GM04503 (cell line): Measurements from ENCODE around the gene FBN2.

Source experiments
- DNase-seq: peaks from one replicate; pipeline ENCODE4 v3.0.0-alpha.2; 2012; ENCODE audit warnings: low read depth

FBN2 gene

GRCh38 chr5:128252196-128252595 is 285.8 kb downstream of the FBN2 start:
- DNase-seq = no peak

GRCh38 chr5:128245974-128246373 is 292.1 kb downstream of the FBN2 start:
- DNase-seq = no peak

DNA sequence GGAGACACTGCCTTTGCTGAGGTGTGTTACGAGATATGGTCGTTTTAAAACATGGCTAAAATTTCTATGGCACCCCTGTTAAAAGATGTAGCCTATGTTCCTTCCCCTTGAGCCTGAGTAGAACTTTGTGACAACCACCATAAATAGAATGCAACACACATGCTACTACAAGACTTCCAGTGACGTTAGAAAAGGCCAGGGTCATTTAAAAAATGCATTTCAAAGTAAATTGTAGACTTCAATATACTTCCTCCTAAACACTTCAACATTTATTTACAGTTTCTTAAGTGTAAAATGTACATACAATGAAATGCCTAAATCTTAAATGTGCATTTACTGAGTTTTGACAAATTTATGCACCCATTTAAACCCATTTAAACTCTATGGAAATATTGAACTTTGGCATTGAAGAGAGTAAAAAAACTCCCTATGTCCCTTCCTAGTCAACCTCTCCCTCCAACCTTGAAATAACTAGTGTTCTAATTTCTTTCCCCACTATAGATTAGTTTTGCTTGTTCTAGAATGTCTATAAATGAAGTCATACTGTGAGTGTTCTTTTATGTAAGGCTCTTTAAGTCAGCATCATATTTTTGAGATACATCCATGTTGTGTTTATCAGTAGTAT is 294.0 kb downstream of the FBN2 start:
- DNase-seq = no peak

DNA sequence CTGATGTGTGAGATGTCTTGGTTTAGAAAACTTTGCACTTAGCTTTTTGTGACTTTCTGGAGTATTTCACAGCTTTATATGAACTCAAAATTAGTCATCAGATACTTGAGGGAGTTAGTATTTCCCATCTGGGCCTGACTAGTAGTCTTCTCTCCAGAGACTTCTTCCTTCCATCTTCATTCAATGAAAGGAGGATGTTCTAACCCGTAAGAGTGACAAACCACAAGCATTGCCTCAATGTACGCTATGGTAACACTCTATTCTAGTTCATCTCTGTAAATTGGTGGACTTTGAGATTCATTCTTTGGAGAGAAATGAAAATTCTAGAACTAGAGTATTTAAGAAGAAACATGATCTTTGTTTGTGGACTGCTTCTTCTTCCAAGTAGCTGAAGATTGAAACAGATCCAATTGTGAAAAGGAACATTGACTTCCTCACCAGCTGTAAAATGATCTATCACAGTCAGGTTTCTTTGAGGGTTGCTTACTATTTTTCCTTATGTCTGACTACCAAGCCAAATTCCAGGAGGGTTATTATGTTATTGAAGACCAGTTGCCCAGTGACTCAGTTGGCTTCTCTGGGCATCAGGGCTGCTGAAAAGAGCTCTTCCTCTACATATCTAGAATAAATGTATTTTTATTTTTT is 296.9 kb downstream of the FBN2 start:
- DNase-seq = no peak

DNA sequence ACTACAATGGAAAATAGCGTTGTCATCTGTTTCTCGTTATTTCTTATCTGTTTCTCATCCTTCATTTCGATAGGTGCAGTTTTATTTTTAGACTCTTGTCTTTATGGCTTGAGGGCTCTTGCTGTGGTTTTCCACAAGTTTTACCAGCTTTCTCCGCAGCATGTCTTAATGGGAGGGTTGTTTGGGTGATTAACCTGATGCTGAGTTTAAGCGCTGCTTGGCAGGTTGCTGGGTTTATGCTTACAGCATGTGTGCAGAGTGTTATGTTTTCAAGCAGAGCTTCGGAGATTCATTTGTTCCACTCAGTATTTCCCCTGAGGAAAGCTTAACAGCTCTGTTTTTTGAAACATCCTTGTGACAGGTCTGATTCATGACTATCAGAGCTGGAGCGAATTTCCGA is 300.5 kb downstream of the FBN2 start:
- DNase-seq = no peak

DNA sequence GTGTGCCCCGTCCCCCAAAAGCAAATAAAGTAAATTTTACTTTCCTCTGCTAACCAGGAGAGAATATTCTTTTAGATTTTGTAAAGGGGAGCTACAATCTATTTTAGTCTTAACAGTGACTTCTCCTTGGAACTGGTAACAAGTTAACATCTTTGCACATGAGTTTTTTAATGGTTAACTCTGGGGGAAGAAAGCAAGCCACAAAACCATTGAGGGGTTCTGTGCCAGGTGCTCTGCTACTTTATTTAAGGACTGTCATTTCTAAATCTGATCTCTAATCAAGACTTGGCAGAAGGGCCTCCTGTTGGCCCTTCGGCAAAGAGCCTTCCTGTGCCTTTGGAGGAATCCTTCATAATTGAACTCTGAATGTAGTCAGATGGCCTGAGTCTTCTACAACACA is 301.0 kb downstream of the FBN2 start:
- DNase-seq = no peak

GRCh38 chr5:128236334-128236733 is 301.7 kb downstream of the FBN2 start:
- no peak for DNase-seq

GRCh38 chr5:128234928-128235641 is 303.0 kb downstream of the FBN2 start:
- DNase-seq = no peak

DNA sequence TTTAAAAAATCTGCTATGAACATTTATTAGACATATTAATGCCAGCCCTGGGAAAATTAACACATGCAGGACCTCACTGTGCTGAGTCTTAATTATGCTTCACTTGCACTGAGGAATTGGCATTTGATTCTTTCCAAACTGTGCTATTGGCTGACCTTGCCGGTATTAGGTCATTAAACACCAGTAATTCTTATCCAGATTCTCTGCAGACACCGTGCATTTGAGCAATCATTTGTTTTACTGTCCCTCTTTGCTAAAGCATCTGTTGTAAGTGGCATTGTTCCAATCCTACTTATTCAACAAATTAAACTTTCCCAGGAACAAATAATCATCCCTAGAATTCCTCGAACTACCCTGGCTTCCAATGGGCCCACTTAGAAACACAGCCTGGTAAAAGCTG is 309.5 kb downstream of the FBN2 start:
- DNase-seq = no peak

DNA sequence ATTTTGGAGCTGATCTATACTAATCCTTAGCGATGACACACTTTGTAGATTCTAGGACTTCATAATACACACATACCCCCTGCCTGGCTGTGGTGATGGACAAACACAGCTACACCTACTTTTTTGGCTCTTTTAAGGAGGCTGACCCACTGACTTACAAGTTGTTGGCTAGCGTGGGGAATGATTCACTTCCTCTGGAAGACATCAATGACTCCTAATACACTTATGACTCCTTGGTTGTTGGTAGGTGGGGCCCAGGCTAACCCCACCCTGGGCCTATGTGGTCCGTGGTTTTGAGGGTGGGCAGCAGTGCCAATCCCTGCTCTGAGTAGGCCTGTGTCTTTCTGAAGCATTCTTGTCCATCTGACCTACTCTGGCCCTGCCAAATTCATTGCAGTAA is 310.0 kb downstream of the FBN2 start:
- DNase-seq = peak; percentile 14

- DNase-seq = no peak
Measured at GRCh38 chr5:128225245-128226030, 312.6 kb downstream of the FBN2 start.

DNA sequence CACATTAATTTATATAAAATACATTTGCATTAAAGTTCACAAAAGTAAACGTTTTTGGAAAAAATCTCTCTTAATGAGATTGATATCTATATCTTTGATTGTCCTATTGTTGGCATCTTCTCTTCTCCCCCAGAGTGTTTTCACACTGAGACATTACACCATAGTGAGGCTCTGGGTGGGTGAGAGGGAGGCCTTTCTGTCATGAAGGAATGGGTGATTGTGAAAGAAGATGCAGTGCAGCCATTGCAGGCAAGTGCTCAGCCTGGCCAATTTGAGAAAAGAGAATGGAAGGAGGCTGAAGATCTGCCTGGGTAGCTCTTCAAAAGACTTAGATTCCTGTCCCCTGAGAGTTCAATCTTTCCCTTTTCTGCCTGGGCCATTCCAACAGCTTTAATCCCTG is 313.7 kb downstream of the FBN2 start:
- DNase-seq = no peak

DNA sequence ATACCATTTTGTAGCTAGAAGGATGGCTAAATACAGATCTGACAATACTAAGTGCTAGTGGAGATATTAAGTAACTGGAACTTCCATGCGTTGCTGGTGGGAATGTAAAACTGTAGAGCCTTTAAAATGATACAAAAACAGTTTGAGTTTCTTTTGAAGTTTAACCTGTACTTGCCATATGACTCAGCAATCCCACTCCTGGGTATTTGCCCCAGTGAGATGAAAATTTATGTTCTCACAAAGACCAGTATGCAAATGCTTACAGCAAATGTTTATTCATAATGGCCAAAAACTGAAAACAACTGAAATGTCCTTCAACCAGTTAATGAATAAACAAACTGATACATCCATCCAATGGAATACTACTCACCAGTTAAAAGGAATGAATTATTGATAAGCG is 317.2 kb downstream of the FBN2 start:
- DNase-seq = no peak

GRCh38 chr5:128216860-128217531 is 321.0 kb downstream of the FBN2 start:
- DNase-seq = no peak

- no peak for DNase-seq
Measured at GRCh38 chr5:128216285-128216684, 321.8 kb downstream of the FBN2 start.

DNA sequence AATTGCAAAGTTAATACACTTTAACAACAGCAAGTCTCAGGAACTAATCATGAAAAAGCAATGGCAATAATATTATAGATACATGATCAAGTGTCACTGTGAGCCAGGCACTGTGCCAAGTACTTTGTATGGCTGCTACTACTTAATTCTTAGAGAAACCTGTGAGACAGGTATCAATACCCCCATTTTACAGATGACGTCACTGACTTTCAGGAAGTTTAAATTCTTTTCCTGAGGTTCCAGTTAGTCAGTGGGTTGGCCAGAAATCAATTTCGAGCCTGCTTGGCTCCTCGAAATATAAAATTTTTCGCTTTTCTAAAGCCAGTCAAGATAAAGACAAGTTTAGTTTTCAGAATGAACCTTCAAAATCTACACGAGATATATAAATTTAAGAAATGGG is 324.2 kb downstream of the FBN2 start:
- no peak for DNase-seq

DNA sequence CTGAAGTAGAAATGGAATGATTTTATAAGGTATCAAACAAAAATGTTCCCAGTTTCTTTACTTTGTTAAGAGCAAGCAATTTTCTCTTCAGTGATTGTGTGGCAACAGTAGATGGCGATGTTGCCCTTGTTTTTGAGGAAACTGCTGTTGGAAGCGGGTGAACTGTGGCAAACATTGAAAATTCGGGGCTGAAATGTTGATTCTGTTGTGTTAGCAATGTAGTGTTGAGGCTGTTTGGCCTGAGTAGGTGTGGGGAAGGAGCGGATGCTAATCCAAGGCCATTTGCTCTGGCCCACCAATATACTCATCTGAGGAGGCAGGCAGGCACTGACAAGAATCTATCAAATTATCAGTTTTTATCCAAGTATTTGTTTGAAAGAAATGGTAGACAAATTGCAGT is 324.7 kb downstream of the FBN2 start:
- no peak for DNase-seq

- no peak for DNase-seq
Measured at GRCh38 chr5:128212191-128212806, 325.7 kb downstream of the FBN2 start.

DNA sequence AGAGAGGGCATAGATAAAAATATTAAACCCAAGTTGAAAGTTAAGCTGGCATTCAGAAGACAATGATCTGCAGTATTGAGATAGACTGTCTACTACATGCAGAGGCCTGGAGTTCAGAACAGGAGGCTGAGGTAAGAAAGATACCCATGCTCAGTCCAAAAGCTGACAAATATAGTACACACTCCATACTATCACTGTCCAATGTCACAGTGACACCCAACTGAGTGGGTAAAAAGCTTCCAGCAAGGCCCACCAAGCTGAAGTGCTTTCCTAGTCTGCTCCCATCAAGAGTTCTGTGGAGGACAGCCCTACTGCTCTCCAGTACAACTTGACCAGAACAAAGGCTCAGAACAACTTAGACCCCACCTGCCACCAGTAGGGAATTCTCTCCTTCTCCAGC is 329.6 kb downstream of the FBN2 start:
- no peak for DNase-seq
